ENCODE data around the gene AKR7A2.
"Not testable (repeated sequence)": the region's sequence is repeated elsewhere in the genome, so short reads cannot be mapped to it uniquely, and the experiment has no call there.

Gene AKR7A2

DNA sequence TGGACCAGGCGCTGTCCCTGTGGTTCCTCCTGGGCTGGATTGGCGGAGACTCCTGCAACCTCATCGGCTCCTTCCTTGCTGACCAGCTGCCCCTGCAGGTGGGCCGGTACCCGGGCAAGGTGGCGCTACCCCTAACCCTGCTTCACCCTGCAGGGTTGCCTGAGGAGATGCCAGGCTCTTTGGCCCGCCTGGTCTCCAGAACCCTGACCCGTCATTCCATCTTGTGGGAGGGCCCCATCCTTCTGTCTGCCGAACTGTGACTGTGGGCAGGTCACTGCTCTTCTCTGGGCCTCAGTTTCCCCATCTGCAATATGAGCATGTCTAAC lies 12.7 kb upstream of the AKR7A2 start:
- DNase-seq = no peak

DNA sequence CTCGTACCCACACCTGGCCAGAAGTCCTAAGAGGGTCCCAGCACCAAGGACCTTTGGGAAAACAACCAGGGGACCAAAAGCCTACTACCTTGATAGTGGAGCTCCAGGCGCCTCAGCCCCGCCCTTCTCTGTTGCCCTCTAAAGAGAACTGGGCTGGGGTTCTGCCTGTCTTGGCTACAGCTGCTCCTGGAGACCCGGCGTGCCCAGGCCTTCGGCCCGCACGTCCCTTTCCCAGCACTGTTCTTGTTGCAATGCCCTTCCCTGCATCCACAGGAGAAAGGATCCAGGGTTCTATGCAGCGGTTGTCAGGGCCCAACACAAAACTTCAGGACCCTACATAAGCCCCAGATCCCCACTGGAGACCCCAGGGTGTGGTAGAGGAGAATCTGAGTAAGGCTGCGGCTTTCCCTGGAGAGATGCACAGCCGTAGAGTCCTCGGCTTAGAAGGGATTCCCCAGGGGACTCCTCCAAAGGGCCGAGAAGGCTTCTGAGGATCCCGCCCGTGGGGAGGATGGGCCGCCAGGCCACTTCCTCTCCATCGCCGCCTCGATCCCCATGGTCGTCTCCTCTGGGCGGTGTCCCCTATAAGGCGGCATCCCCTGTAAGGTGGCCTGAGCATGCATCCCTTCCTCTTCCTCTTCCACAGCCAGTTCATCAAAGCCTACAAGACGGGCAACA lies 12.2 kb upstream of the AKR7A2 start:
- no peak for DNase-seq

DNA sequence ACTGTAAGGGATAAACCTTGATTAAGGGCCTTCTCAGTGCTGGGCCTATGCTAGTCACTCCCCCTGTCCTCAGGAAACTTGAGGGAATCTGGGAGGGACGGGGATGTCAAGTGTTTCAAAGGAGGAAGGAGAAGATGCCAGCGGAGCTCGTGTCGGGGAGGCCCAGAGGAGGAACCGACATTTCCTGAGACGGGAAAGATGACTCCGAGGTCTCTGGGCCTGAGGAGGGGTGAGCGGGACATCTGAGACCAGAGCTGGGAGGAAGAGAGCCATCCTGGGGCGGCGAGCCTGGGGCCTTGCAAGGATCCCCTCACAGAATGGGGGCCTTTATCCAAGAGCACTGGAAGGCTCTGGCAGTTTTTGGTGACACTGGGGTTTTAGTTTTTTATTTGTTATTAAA lies 10.5 kb upstream of the AKR7A2 start:
- DNase-seq = no peak

DNA sequence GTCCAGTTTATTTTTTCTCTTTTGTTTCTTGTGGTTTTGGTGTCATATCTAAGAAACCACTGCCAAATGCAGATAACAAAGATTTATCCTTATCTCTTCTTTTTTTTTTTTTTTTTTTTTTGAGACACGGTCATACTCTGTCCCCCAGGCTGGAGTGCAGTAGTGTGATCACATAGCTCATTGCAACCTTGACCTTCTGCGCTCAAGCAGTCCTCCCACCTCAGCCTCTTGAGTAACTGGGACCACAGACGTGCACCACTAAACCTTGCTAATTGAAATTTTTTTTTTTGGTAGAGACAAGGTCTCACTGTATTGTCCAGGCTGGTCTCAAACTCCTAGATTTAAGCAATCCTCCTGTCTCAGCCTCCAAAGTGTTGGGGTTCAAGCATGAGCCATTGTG lies 9.1 kb upstream of the AKR7A2 start:
- DNase-seq = no peak

DNA sequence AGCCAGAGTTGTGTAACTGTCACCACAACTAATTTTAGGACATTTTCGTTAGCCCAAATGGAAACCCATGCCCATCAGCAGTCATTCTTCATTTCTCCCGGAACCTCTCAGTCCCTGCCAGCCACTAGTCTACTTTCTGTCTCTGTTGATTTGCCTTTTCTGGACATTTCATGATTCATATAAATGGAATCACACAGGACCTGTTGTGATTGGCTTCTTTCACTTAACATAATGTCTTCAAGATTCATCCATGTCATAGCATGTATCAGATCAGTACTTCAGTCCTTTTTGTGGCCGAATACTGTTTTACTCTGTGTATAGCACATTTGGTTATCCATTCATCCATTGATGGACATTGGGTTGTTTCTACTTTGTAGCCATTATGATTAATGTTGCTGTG lies 7.3 kb upstream of the AKR7A2 start:
- no peak for DNase-seq

DNA sequence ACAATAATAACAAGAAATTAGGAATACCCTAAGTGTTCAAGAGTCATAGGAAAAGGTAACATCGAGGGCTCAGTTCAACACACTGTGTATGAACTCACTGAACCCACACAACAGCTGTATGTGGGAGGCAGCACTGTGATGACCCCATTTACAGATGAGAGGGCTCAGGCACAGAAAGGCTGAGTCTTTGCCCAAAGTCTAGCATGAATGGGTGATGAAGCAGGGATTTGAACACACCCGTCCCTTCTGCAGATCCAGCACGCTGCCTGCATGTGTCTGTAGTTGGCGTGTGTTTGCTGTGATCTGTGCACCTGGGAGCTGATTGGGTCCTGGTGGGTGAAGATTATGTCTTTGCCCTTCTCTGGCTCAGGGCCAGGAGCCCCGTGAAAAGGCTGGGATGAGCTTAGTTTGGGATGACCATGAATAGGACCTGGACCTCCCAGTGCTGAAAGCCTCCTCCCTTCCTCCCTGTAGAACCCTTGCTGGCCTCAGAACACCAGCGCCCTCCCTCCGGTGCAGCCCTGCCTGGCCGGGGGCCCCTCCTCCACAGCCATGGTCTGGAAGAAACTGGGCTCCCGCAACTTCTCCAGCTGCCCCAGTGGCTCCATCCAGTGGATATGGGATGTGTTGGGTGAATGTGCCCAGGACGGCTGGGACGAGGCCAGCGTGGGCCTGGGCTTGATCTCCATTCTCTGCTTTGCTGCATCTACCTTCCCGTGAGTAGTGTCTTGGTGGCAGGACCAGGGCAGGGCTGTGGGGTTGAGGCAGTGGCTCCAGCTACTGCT lies 5.4 kb upstream of the AKR7A2 start:
- DNase-seq = no peak

DNA sequence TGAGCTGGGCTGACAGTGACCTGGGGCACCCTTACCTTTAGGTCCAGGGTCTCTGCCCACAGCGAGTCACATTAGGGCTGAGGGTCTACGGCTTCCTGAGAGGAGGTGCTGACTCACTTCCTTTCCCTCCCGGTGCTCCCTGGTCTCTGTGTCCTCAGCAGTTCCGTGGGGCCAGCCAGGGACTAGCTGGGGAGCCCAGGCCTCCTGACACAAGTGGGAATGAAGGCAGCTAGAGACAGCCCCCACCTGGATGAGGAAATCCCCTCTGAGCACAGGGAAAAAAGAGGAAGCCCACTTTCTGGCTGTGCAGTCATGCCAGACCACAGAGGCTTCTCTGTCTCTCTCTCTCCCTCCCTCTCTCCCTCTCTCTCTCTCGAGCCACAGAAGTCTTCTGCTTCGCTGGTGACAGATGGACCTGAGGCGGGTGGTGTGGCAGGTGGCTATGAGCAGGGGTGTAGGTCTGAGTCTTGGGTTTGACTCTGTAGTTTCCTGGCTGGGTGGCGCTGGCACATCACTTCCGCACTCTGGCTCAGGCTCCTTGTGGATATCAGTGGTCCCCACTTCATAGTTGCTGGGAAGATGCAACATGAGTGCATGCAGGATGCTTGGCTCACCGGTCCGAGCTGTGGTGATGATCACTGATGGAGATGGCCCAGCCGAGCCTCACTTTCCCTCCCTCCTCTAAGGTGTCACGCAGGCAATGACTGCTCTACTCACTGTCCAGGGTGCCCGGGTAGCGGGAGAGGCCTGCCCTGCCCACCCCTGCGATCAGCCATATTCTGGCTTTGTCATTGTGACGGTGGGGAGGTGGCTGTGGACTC lies 3.6 kb upstream of the AKR7A2 start:
- no peak for DNase-seq

DNA sequence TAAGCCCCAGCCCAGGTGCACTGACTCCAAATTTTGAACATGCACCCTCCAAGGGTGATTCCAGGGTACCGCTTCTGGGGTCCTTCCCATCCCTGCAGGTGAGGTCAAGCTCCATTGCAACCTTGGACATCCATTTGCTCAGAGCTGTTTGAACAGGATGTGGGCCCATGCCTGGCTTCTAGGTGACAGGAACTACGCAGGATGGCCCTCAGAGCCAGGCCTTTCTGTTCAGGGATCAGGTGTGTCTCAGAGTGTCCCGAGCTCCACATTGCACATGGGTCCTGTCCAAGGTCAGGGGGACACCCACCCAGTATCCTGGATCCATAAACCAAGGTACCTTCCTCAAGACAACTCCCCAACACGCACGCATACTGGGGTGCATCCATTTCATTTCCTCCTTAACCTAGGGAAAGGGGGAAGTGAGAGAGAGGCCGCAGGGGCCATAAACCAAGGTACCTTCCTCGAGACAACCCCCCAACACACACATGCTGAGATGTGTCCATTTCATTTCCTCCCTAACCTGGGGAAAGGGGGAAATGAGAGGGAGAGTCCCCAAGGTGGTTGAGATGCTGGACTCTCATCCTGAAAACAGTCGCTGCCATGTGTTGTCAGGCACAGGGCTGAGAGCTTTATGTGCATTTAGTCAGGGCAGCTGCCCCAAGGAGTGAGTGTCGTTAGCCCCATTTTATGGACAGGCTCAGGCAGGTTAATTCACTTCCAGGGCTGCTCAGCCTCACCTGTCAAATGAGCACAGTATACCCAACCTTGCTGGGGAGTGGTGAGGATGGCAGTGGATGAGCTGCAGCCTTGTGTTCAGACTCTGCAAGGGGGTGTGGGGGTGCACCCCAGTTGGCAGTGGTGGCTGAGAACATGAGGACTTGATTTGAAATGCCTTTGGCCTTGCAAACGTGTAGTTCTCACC lies 2.3 kb upstream of the AKR7A2 start:
- DNase-seq = no peak

DNA sequence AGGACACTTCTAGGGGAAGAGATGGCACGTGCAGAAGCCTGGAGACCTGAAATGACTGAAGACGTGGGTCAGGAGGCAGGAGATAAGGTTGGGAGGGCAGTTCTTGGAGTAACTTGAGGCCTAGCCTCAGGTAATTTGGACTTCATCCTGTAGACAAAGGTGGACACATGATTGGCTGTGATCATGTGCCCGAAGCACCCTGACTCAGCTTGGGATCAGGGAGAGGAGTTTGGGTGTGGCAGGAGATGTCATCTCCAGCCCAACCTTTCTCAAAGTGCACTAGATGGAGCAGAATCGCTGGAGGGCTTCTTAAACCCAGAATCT lies 1.7 kb upstream of the AKR7A2 start:
- no peak for DNase-seq

DNA sequence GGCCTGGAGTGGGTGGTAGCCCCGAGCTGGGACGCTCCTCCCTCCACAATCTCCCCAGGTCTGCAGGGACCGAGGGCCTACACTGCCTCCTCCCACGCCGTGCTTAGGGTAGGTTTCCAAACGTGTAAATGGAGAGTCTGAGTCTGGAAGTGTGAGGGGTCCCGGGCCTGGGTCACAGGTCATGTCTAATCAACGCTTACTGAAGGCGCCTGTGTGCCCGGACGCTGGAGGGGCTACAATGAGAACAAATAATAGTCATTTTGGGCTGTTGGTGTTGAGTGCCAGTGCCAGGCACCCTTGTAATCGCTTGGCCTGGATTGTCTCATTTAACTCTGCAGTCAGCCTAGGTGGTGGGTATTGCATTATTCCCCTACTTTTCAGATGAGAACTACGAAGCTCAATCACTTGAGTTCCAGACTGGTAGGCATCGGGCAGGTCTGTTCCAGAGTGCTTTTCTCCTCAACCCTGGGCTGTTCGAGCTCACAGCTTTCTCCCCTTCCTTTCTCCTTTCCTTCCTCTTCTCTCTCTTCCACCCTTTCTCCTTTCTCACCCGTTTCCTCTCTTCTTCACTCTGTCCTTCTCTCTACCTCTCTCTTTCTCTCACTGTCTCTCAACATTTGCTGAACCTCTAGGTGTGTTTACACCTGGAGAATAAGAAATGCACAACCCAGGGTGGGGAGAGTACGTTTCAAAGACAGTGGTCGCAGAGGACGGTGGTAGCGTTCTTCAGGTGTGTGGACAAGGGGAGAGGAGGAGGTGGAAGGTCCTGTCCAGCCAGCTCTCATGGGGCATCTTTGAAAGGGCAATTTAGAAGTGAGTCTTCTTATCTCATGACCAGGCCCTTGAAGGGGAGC lies 1.1 kb upstream of the AKR7A2 start:
- no peak for DNase-seq

DNA sequence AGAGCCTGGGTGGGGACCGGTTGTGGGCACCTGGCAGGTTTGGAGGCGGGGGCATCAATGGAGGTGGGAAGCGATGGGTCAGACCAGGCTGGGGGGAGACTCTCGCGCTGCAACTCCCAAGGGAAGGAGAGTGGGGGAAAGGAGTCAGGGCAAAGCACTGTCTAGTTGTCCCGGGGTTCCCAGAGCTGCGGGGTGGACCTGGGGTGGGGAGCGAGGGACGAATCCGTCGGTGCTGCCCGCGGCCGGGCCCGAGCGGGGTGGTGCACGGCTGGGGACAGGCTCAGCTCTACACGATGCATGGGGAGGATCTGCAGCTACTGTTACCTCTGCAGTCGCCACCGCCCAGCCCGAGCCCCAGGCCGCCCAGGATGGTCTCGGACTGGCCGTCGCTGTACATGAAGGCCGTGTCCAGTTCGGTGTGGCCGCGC lies 427 bp downstream of the AKR7A2 start:
- peak in 1 of 2 experiments; percentile 22 for DNase-seq

DNA sequence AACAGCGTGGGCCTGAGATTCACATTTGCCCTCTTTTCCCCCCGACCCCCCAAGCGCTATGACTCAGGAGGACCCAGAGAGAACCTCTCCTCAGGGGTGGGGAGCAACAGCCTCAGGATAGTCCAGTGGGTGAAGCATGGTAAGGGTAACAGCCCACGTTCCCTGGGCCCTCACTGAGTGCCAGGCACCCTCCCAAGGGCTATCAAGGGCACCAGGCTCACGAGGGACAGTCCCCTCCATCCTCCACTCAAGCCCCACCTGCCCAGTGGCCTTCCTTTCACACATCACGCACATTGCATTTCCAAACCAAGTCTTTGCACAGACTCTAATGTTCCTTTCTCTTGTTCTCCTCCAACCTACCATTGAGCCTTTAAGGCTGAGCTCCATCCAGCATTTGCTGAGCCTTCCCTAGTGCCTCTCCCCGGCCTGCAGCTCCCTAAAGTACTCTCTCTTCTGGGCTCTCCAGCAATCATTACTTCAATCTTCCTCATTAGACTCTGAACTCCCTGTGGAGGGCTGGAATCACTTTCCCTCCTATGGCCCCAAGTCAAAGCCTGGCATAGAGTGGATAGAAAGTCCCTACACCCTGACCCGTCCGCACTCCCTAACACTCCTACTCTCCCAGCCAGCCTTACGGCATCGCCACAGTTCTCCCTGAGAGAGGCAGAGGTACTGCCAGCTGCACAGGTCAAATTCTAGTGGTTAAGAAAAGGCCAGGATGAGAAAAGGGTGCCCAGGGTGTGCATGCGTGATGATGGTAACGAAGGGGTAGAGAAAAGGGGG lies 1.0 kb downstream of the AKR7A2 start:
- DNase-seq = peak in 1 of 2 experiments; percentile 22

DNA sequence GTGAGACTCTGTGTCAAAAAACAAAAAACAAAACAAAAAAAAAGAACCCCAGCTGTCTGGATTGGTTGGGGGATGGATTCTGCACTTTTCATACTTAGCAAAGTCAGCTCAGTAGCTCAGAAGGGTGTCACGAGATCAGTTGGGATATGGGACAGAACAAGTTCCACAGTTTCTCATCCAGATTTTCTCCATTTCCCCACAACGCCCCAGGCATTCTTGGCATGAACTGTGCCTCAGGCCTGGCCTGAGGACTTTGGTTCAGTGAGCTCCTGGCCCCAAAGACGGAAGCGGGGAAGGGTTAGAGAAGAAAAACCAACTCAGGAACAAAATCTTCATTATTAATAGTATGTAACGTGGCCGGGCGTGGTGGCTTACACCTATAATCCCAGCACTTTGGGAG lies 1.9 kb downstream of the AKR7A2 start:
- DNase-seq = no peak

DNA sequence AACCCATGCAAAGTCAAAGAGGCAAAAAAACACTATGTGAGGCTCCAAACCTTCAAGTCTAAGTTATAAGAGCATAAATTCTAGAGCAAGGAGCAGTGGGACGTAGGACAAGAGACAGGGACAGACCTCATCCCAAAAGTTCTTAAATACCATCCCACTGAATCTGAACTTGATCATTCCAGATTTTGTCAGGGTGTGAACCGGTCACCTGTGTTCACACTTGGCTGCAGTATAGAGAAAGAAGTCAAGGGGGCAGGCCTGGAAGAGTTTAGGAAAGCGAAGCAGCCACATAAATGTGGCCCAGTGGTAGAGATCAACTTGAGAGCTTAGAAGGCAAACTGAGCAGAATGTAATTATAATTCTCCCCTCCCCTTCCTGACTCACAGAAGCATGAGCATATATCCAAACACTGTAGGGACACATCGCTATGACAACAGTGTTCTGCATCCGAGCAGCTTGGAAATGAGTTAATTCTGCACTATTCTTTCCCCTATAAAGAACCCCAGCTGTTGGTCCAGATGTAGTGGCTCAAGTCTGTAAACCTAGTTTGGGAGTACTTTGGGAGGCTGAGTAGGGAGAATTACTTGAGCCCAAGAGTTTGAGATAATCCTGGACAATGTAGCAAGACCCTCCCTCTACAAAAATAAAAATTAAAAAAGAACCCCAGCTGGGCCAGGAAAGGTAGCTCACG lies 2.7 kb downstream of the AKR7A2 start:
- no peak for DNase-seq

DNA sequence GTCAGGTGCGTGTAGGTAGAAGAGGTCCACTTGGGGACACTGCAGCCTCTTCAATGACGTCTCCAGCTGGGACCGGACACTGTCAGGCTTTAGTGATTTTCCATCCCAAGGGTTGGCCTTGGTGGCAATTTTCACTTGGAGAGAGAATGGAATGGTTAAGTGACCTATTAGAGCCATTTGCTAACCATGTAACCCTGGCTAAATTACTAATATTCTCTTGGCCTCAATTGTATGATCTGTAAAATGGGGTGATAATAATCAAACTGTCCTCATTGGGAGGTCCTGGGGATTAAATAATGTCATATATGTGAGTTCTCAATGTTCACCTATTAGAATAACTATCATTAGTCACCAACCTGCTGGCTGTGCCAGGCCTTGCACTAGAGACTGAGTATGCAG lies 3.4 kb downstream of the AKR7A2 start:
- DNase-seq = no peak

DNA sequence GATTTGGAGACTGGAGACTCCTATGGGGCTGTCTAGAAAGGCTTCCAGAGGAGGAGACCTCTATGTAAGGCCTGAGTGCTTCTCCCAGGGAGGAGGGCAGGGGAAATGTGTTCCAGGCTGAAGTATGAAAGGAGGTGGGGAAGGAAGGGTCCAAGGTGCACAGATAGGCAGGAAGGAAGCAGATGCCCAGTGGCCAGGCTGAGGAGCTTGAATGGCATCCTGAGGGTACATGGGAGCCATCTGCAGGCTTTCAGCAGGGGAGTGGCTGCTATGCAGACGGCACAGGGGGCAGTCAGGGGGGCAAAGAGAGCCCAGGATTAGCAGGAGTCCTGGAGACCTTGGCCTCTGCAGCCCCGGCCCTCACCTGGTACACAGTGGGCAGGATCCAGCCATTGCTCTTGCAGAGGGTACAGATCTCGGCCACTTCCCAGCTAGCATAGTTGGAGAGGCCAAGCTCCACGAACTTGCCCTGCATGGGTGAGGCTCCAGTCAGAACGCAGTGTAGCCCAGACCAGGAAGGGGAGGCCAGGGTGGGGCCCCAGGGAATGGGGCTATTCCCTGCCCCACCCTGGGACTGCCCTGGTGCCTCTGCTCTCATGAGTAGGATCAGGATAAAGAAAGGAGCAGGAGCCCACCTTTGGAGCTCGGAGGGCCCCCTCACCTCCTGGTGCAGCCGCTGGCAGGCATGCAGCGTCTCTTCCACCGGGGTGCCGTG lies 4.0 kb downstream of the AKR7A2 start:
- DNase-seq = no peak

DNA sequence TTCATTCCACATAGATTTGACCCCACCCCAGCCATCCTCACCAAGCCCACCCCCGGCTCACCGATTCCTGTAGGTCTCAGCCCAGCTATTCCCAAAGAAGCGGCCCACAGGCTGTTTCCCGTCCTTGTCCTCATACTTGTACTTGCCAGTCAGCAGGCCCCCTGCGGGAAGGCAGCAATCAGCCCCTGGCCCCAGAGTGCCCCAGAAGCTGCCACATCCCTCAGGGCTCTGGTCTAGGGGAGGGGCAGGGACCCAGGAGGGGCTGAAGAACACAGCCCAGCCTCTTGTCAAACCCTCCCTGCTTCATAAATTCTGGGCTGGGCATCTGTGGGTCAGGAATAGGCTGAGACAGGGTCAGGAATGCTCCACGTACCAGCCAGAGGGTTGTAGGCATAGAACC lies 5.0 kb downstream of the AKR7A2 start:
- no peak for DNase-seq

DNA sequence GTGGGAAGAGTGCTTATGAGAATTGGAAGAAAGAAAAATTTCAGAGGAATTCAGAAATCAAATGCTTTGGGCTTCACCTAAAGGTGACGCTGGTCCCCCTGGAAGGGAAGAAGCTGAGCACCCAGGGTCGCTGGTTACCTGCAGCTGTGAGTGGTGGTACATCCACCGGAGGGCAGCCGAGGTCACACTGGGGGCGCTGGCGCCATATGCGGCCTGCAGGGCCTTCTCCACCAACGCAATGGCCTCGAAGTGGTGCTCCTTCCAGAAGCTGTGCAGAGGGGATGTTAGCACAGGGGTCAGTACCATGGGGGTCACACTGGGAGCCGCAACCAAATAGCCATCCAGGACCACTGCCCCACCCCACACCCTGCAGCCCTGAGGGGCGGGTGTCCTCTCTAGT lies 6.1 kb downstream of the AKR7A2 start:
- no peak for DNase-seq

DNA sequence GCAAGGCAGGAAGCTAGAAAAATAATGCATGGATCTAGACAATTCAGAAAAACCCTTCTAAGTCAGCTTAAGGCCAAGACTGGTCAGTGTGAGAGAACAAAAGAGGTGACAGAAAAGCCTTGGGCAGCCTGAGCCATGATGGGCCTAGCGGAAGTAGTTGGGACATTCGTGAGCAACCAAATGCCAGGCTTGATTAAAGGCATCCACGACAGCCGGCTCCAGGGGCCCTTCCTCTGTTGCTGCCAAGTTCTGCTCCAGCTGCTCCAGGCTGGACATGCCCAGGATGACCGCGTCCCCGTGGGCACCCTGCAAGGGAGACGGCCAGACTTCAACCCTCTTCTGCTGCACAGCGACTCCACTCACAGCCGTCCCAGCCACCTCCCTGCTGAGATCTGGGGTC lies 7.9 kb downstream of the AKR7A2 start:
- not testable (repeated sequence) for DNase-seq

DNA sequence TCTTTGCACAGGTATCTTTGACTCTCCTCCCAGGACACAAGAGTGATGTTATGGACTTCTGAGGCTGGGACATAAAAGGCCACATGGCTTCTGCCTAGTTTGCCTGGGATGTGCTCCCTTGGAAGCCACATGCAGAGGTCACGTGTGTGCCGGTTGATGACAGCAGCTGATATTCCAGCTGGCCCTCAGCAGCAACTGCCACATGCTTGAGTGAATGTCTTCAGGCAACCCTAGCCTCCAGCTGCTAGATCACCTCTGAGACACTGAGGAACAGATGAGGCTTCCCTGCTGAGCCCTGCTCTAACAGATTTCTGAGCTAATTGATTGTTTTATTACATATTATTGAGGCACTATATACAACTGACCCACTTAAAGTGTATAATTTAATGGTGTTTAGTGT lies 11.7 kb downstream of the AKR7A2 start:
- DNase-seq = no peak
